ENCODE measurements around the gene ZNF716. TPM values are rescaled to one million over a fixed set of nuclear protein-coding genes. Genes with fewer than 3 reads are reported as not detected.

Gene ZNF716
- total and polyA plus RNA-seq, 2 donors (not counting 3 experiments of a cell fraction or from before 2014, with no cell fraction given), result not detected

DNA sequence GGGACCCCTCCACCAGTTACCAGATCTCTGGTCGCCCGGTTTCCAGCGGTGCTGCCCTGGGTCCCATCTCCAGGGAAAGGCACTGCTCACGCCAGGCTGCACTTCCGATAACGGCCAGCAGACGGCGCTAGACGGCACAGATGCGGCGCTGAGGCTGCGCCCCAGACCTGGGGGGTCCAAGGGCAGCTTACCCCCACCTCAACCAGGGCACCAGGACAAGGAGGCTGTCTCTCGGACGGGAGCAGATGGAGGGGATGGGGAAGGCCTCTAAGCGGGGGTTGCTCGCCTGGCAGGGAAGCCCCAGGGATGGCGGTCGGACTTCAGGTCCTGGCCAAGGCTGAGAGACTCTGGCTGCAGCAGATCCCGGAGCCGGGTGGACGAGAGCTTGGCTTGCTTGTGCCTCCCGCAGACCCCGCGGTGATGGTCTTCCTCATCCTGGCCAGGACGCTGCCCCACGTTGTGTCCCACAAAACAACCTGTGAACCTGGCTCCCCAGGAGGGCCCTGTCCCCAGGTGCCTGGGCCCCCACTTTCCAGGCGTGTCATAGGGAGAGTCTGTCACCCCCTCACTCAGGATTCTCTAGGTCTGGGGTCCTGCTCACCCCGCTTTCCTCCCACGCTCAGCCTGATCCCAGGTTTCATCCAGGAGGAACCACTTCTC, 23.9 kb upstream of the ZNF716 start:
- intact Hi-C loops (cut with micrococcal nuclease) (no loop called here), dilution Hi-C loops (cut with MboI; ENCODE audit: extremely low pct_ligation_motif_present, low sequenced_read_pairs) (no loop called here)
- POLR2A ChIA-PET, result no interaction called here
- H4K20me1 ChIP-seq (replicated peaks; ENCODE audit: control insufficient read depth, extremely low read depth, insufficient read depth, low read length), result no peaks in the 10 kb centered on the region
- H3K36me3 ChIP-seq (ENCODE audit: control insufficient read depth in 2 of 2, extremely low read depth in 1 of 2, insufficient read depth in 2 of 2, low read length in 2 of 2), result no peaks in the 10 kb centered on the region
- no peak overlapping the region for H3K4me3 ChIP-seq (replicated peaks in 1 of 3; ENCODE audit: insufficient read depth in 1 of 3, low read depth in 1 of 3, low read length in 3 of 3)
- no peak overlapping the region for H3K27ac ChIP-seq (ENCODE audit: insufficient read depth, low read depth, low read length)
- no peaks in the 10 kb centered on the region for H3K79me2 ChIP-seq (ENCODE audit: control insufficient read depth, insufficient read depth, low read length)
- TF ChIP-seq, protein P1, sequence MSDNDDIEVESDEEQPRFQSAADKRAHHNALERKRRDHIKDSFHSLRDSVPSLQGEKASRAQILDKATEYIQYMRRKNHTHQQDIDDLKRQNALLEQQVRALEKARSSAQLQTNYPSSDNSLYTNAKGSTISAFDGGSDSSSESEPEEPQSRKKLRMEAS (IDR thresholded peaks at IDR 0.05; ENCODE audit: insufficient read depth, insufficient read length), result no peak
- TF ChIP-seq FOS (IDR thresholded peaks at IDR 0.05; ENCODE audit: borderline replicate concordance, insufficient read depth, low read length) (no peak), POLR2A (IDR thresholded peaks at IDR 0.05; ENCODE audit: low read depth, low read length) (no peak), GATA2 (IDR thresholded peaks at IDR 0.05; ENCODE audit: insufficient read depth, insufficient read length, low read depth, low read length) (no peak), POLR2AphosphoS5 (IDR thresholded peaks at IDR 0.05; ENCODE audit: insufficient read depth, low read depth, low read length) (no peak), JUN (IDR thresholded peaks at IDR 0.05; ENCODE audit: borderline replicate concordance, insufficient read depth, insufficient read length, low read depth) (no peak), EZH2 (IDR thresholded peaks at IDR 0.05; ENCODE audit: borderline replicate concordance, low read depth, low read length, severe bottlenecking) (no peak), MYC (IDR thresholded peaks at IDR 0.05; ENCODE audit: low read depth, low read length) (no peak)
- TF ChIP-seq, protein P2, sequence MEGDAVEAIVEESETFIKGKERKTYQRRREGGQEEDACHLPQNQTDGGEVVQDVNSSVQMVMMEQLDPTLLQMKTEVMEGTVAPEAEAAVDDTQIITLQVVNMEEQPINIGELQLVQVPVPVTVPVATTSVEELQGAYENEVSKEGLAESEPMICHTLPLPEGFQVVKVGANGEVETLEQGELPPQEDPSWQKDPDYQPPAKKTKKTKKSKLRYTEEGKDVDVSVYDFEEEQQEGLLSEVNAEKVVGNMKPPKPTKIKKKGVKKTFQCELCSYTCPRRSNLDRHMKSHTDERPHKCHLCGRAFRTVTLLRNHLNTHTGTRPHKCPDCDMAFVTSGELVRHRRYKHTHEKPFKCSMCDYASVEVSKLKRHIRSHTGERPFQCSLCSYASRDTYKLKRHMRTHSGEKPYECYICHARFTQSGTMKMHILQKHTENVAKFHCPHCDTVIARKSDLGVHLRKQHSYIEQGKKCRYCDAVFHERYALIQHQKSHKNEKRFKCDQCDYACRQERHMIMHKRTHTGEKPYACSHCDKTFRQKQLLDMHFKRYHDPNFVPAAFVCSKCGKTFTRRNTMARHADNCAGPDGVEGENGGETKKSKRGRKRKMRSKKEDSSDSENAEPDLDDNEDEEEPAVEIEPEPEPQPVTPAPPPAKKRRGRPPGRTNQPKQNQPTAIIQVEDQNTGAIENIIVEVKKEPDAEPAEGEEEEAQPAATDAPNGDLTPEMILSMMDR (IDR thresholded peaks at IDR 0.05; ENCODE audit: extremely low read depth in 1 of 2, insufficient read depth in 1 of 2, low read depth in 1 of 2, low read length in 2 of 2), result no peak
- H3K4me1 ChIP-seq (ENCODE audit: control insufficient read depth, extremely low read depth, insufficient read depth, low read length), result no peaks in the 10 kb centered on the region
- H3K4me2 ChIP-seq (ENCODE audit: insufficient read depth, low read length), result no peak overlapping the region
- no peaks in the 10 kb centered on the region for H3K27me3 ChIP-seq (ENCODE audit: control insufficient read depth in 2 of 2, insufficient read depth in 2 of 2, low read length in 2 of 2)
- CTCF ChIA-PET, result no interaction called here
- peaks cover 8% of the 10 kb centered on the region for H3K9me3 ChIP-seq (replicated peaks; ENCODE audit: control insufficient read depth, insufficient read depth, low read length)
- DNase-seq (ENCODE audit: low read depth, low spot score) (no peak), FAIRE-seq (no peak)
- no peak overlapping the region for H3K9ac ChIP-seq (replicated peaks; ENCODE audit: extremely low read depth, insufficient read depth, low read length)
- no TSS peak for BruUV-seq (replicated peaks)
- no peaks in the 10 kb centered on the region for H3K9me1 ChIP-seq (replicated peaks; ENCODE audit: control insufficient read depth, extremely low read depth, insufficient read depth, low read length)
- no peak overlapping the region for H2AFZ ChIP-seq (ENCODE audit: low read depth, low read length)

Measured in endothelial cell of umbilical vein (primary cell).